ENCODE data around the gene NELFB.

Gene NELFB

DNA sequence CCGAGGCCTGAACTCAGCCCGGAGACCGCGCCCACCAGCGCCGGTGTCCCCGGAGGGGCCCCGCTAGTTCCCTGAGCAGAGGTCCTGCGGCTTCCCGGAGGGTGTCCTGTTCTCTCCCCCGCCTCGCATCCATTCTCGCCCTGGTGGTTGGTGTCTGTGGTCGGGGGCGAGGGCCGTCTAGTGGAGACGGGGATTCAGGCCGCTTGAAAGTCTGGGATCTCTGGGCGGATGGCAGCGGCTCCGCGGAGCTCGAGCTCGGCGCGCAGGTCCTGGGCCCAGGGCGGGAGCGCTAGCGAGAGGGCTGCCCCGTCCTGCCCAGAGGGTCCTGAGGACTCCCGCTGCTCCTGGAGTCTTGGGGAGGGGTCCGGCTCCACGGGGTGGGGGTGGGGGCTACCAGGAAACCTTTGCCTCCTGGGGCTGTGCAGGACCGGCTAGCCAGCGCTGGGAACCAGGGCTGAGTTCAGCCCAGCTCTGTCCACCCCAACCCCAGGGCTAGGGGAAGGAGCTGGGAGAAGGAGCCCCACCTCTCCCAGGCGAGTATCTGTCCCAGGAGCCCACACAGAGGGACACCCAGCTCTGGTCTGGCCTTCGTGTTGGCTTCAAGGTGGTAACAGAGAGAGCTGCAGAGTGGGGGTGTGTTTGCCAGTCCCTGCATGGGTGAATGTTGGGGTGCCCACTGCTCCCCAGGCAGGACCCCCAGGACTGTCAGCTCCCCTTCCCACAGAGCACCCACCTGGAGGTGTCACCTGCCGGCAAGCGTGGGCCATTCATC is 26.4 kb downstream of the NELFB start:
- DNase-seq, result peak; percentile 33

GRCh38 chr9:137286975-137287383 is 31.9 kb downstream of the NELFB start:
- no peak for DNase-seq

DNA sequence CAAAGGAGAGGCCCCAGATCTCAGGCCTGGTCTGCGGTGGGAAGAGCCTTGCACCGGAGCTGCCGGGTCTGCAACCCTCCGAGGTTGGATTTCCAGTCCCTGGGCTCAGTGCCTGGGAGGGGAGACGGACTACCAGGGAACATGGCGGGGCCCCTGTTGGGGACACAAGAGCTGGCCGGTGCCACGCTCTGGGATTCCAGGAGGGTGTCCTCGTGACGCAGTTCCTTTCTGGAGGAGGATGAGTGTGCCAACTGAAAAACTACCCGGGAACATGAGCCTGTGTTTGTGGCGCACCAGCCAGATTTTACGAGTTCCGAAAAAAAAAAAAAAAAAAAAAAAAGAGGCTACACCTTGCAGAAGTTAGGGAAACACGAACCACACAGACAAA is 38.0 kb downstream of the NELFB start:
- DNase-seq, result no peak

DNA sequence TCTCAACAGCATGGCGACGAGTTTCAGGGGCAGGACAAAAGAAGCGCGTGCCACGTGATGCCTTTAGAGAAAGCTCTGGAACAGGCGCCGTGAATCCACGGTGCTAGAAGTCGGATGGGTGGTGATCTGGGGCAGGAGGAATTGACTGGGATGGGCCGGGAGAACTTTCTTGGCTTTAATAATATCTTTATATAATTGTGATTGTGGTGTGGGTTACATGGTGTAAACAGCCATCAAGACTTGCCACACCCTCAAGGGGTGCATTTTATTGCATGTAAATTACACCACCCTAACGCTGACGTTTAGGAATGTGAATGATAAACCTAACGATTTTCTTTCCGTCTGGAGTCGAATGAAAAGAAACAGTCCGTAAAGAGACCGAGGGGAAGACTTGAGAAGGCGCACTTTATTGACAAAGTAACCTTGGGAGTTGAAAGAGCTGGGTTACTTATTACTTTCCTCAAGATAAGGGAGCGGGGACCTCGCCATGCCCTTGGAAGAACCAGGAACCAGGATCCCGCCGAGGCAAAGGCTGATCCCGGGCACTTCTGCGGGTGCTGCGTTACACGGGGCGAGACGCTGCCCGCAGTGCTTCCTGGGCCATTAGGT is 38.5 kb downstream of the NELFB start:
- no peak for DNase-seq

- DNase-seq, result peak; percentile 20
Observed at GRCh38 chr9:137294091-137294680, 39.1 kb downstream of the NELFB start.

- DNase-seq, result peak; percentile 24
Observed at GRCh38 chr9:137294681-137295237, 39.6 kb downstream of the NELFB start.

- DNase-seq, result peak; percentile 34
Observed at GRCh38 chr9:137295238-137295811, 40.2 kb downstream of the NELFB start.

GRCh38 chr9:137295849-137296669 is 40.9 kb downstream of the NELFB start:
- DNase-seq, result peak; percentile 34

GRCh38 chr9:137296670-137297664 is 41.8 kb downstream of the NELFB start:
- DNase-seq, result peak; percentile 54

GRCh38 chr9:137297966-137298365 is 42.8 kb downstream of the NELFB start:
- no peak for DNase-seq

DNA sequence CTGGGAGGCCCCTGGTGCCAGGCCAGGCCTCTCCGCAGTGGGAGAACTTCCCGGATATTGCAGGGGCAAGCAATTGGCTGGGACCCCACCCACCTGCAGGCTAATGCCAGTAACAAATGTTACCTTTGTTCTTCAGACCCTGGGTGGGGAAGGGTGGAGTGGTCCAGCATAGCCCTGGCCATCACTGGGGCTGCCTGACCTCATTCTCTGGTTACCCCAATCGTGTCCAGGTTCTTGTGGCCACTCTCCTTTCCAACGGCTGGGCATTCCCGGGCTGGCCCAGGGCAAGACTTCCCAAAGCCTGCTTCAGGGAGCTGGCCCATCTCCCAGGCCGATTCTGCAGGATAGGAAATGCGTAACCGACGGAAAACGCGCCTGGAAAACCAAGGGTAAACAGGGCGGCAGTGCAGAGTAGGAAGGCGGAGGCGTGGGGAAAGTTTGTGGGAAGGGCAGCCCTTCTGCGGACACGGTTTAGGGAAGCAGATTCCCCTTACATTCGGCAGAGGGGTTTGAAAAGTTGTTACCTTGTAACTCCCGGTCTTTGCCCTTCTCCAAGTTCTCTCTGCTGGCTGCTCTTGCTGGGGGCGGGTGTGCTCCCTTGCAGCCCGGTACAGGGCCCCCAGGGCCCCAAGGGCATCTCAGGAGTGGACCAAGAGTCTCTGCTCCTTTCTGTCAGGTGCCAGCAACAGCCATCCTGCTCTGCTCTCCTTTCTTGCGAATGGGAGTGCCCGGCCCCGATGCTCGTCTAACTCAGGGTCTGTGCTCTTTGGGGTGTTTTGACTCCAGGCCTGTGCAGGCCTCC is 43.5 kb downstream of the NELFB start:
- no peak for DNase-seq

GRCh38 chr9:137299203-137299565 is 44.1 kb downstream of the NELFB start:
- DNase-seq, result no peak

DNA sequence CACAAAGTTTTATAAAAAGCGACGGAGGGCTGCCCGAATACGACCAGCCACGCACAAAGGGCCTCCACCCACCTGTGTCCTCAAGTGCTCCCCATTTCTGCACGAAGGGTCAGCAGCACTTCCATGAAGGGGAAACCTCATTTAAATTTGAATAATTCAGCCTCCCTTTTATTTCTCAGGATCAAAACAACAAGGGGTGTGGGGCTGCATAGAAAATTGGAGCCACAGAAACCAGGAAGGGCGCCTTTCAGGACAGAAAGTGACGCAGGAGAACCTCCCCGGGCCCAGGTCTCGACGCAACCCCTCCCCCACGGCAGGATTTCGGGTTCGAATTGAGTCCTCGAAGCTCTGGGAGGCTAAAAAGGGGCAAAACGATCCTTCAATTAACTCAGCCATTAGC is 44.8 kb downstream of the NELFB start:
- no peak for DNase-seq

DNA sequence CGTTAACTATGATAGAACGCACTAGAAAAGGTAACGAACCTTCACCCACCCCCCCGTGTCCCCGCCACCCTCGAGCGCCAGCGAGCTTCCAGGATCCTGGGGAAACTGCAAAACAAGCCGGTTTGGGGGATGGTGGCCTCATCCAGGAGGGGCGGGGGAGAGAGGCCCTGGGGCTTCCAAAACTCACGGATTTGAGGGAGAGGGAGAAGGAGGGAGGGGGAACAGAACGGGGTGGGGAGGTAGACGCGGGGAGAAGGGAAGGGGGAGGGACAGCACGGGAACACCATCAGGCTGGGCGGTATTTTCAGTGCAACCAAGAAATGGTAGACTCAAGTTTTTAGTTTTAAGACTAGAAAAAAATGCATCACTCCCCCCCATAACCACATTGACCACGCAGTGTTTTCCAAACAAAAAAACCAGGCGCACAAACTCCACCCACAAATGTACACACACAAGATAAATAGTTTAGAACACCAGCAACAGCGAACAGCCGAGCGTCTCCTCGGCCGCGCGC is 45.5 kb downstream of the NELFB start:
- peak; percentile 61 for DNase-seq

GRCh38 chr9:137301081-137301947 is 46.2 kb downstream of the NELFB start:
- peak; percentile 63 for DNase-seq

- DNase-seq, result peak; percentile 88
Observed at GRCh38 chr9:137302118-137302448, 47.0 kb downstream of the NELFB start, which contains the start of gene NRARP. TSS of gene NRARP (minus strand) at chr9:137302271. CDS start at chr9:137301928, 343 bp downstream.

- no peak for DNase-seq
Observed at GRCh38 chr9:137302449-137303150, 47.5 kb downstream of the NELFB start.

- DNase-seq, result peak; percentile 43
Observed at GRCh38 chr9:137303151-137303892, 48.2 kb downstream of the NELFB start.

Data from right hindlimb (tissue), 1 donor.